Measurements from ENCODE around the gene GPNMB.

DNA sequence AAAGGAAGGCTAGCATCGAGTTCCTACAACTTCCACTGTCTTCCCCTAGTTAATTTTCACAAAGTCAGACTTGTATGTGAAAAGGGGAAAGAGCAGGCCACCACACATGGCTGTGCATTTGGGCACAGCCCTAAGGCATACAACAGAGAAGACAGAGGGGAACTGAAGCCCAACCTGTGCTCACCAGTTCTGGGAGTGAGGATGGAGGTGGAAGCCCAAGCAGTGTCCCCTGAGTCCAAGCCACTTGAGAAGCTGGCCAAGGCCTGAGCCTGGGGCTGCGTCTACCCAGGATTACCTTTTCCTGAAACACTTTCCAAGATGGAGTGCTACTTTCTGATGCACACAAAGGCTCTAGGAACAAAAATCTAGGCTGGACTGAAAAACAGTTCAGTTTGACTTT is 20.3 kb downstream of the GPNMB start:
- TF ChIP-seq POLR2A (IDR thresholded peaks at IDR 0.05) (no peak), CTCF (IDR thresholded peaks at IDR 0.05) (no peak)
